SU-DHL-6 (cell line): ENCODE data around the gene DNAH11.

Experiments
- EZH2phosphoT487 ChIP-seq: fragments of 200-600 bp; sonication (generic), shearing (Covaris generic); conservative IDR thresholded peaks from 2 replicates; pipeline ENCODE4 v1.6.1; 2018; ENCODE audit warnings: mild to moderate bottlenecking, antibody characterized with exemption, low read length, moderate library complexity, mixed read lengths
- TF ChIP-seq, protein P1 (sequence below): fragments of 200-600 bp; sonication (generic); IDR thresholded peaks from one replicate; pipeline ENCODE4 v1.5.1; 2017; ENCODE audit warnings: antibody characterized with exemption, mild to moderate bottlenecking, low read length, moderate library complexity; ENCODE audit not compliant: insufficient read depth, poor library complexity, severe bottlenecking

DNA sequence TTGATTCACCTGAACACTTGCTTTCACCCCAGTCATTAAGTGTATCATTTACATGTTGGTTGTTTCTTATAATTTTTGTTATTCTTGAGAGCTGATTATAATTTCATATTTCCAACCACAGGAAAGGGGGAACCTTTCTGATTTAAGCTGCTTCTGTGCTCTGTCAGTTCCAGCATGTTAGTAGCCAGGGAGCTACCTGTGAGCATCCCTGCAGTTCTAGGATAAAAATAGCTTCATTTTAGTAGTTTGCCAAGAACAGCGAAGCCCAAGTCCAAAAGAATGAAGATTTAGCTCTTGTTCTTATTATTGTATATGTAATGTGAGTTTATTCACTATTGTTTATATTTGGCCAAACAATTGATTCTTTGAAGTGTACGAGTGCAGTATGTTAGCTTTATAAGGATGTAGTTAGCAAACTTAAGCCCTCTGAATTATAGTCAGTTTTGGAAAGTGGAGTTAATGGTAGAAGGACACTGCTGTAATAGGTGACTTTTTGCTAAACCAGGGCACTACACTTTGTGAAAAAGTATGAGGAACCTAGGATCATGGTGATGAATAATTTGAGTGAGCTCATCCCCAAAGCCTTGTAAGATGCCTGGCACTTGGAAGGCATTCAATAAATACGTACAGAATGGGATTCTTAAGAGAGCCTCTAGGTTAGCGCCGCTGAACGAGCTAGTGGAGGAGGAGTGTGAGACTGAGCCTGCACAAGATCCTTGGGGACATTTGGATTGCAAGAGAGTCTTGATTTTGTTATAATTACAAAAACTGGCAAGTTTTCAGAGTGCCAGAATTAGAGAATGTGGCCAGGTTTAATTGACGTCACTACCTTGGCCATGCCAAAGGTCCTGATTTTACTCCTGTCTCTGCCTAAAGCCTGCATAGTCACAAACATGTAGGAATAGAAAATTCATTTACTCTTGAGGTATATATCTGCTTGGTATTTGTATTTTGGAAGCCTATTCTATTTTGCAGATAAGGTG is 29.8 kb downstream of the DNAH11 start:
- TF ChIP-seq, protein P1, sequence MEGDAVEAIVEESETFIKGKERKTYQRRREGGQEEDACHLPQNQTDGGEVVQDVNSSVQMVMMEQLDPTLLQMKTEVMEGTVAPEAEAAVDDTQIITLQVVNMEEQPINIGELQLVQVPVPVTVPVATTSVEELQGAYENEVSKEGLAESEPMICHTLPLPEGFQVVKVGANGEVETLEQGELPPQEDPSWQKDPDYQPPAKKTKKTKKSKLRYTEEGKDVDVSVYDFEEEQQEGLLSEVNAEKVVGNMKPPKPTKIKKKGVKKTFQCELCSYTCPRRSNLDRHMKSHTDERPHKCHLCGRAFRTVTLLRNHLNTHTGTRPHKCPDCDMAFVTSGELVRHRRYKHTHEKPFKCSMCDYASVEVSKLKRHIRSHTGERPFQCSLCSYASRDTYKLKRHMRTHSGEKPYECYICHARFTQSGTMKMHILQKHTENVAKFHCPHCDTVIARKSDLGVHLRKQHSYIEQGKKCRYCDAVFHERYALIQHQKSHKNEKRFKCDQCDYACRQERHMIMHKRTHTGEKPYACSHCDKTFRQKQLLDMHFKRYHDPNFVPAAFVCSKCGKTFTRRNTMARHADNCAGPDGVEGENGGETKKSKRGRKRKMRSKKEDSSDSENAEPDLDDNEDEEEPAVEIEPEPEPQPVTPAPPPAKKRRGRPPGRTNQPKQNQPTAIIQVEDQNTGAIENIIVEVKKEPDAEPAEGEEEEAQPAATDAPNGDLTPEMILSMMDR, result no peak
- TF ChIP-seq EZH2phosphoT487, result no peak
